Subcutaneous abdominal adipose tissue (tissue), 5 donors: Measurements from ENCODE around the gene SLC12A2.

Experiments
- H3K27ac ChIP-seq: one replicate; pipeline ENCODE4 v1.7.0; 2013; ENCODE audit warnings: low read depth, mild to moderate bottlenecking, inconsistent platforms, low read length, moderate library complexity
- H3K27me3 ChIP-seq, 5 donors: one replicate each; pipeline ENCODE4 v1.7.0; 2013; ENCODE audit warnings: low read length in 5 of 5, inconsistent platforms in 1 of 5; ENCODE audit not compliant: control insufficient read depth in 5 of 5, insufficient read depth in 4 of 5
- H3K36me3 ChIP-seq, 5 donors: one replicate each; pipeline ENCODE4 v1.7.0; 2013; ENCODE audit warnings: low read length in 5 of 5; ENCODE audit not compliant: control insufficient read depth in 5 of 5, insufficient read depth in 5 of 5
- H3K4me1 ChIP-seq, 5 donors: one replicate each; pipeline ENCODE4 v1.7.0; 2013; ENCODE audit warnings: low read length in 5 of 5, mild to moderate bottlenecking in 3 of 5, moderate library complexity in 1 of 5; ENCODE audit not compliant: control insufficient read depth in 5 of 5, insufficient read depth in 5 of 5
- H3K4me3 ChIP-seq, 5 donors: one replicate each; pipeline ENCODE4 v1.7.0; 2013; ENCODE audit warnings: low read length in 5 of 5, low read depth in 1 of 5
- H3K9ac ChIP-seq, 5 donors: one replicate each; pipeline ENCODE4 v1.7.0; 2013; ENCODE audit warnings: low read length in 5 of 5, mild to moderate bottlenecking in 4 of 5, moderate library complexity in 3 of 5
- H3K9me3 ChIP-seq, 5 donors: one replicate each; pipeline ENCODE4 v1.7.0; 2013; ENCODE audit warnings: low read length in 5 of 5; ENCODE audit not compliant: control insufficient read depth in 5 of 5
- donor health status: healthy.
- donor health status: healthy.
- donor health status: healthy.
- donor health status: healthy.
- donor health status: healthy.

The SLC12A2 gene

DNA sequence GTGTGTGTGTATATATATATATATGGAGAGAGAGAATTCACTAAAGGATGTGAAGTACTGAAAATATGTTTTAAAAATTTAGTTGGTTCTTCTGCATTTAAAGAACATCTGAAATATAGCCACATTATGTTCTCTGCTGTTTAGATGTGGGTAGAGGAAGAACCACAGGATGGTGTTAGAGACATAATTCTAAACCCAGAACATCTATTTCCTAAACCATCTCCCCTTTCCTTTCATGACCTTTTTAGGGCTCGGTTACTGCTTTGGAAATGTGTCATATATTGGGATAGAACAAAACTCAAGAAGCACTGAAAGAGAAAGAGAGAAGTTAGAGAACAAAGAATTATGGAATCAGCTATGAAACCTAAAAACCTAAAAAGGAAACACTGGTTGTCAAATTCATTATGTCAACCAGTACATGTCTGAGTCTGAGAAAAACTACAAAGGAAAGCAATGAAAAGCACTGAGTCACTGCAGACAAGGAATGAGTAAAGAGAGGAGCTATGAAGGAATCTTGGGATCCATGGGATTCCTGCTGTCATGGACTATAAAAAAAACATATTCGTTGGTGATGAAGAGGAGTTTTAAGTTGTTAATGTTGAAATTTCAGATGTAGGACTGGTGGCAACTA, 28.4 kb downstream of the SLC12A2 start:
- H3K27me3 ChIP-seq = no peaks in the 10 kb centered on the region
- H3K4me3 ChIP-seq = no peak overlapping the region
- no peak overlapping the region for H3K9ac ChIP-seq
- H3K9me3 ChIP-seq = no peaks in the 10 kb centered on the region
- no peaks in the 10 kb centered on the region for H3K4me1 ChIP-seq
- H3K36me3 ChIP-seq = peaks cover 9 to 15% (median 14%) of the 10 kb centered on the region in 5 donors
- H3K27ac ChIP-seq = no peak overlapping the region

DNA sequence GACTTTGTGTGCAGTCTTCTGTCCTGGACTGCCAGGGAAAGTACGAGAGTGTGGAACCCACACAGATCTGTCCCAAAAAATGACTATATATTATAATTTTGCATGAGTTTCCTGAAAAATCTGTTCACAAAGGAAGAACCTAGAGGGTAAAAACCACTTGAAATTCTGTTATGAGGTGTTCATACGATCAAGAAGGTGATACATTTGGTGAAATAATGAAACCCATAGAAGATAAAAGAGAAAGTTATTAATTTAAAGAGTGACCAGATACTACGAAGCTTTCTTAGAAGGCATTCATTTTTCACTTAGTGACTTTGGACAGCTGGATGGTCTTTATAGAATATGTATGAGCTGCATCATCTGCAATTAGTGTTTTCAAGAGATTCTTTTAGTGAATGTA, 32.9 kb downstream of the SLC12A2 start:
- peaks cover 13 to 22% (median 15%) of the 10 kb centered on the region in 5 donors for H3K36me3 ChIP-seq
- H3K9ac ChIP-seq = no peak overlapping the region
- H3K27ac ChIP-seq = no peak overlapping the region

DNA sequence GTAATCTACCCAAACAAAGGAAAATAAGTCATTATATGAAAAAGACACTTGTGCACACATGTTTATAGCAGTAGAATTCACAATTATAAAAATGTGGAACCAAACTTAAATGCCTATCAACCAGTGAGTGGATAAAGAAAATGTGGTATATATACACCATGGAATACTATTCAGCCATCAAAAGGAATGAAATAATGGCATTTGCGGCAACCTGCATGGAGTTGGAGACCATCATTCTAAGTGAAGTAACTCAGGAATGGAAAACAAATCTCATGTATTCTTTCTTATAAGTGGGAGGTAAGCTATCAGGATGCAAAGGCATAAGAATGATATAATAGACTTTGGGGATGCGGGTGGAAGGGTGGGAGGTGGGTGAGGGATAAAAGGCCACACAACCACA, 34.6 kb downstream of the SLC12A2 start:
- peaks cover 13 to 22% (median 15%) of the 10 kb centered on the region in 5 donors for H3K36me3 ChIP-seq
- no peak overlapping the region for H3K9ac ChIP-seq
- H3K4me3 ChIP-seq = no peak overlapping the region
- no peaks in the 10 kb centered on the region for H3K4me1 ChIP-seq
- H3K27ac ChIP-seq = no peak overlapping the region
- H3K9me3 ChIP-seq = no peaks in the 10 kb centered on the region
- no peaks in the 10 kb centered on the region for H3K27me3 ChIP-seq

More for the DNA sequence above, 32.9 kb downstream of the SLC12A2 start:
- Histone ChIP-seq H3K27me3 (no peaks in the 10 kb centered on the region), H3K4me3 (no peak overlapping the region), H3K9me3 (no peaks in the 10 kb centered on the region), H3K4me1 (no peaks in the 10 kb centered on the region)

DNA sequence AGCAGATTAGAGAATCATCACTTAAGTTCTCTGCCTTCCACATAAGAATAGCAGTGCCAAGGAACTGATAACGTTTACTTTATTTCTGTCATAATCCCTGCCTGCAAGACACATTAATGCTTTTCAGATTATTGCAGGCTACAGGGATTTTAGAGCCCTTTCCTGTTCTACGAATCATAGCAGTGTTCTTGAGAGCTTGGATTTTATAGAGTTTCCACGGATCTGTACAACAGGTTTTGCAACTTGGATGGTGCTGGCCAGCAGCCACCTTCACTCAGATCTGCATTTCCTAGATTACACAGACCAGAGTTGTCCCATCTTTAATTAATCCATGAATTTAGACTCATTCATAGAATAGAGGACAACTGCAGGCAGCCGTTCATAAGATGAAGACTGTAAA, 38.1 kb downstream of the SLC12A2 start:
- peaks cover 0 to 3% (median 0%) of the 10 kb centered on the region in 5 donors for H3K4me1 ChIP-seq
- H3K27me3 ChIP-seq = no peaks in the 10 kb centered on the region
- no peaks in the 10 kb centered on the region for H3K9me3 ChIP-seq
- H3K36me3 ChIP-seq = peaks cover 0 to 8% (median 4%) of the 10 kb centered on the region in 5 donors
- H3K9ac ChIP-seq = no peak overlapping the region
- no peak overlapping the region for H3K27ac ChIP-seq
- H3K4me3 ChIP-seq = no peak overlapping the region

DNA sequence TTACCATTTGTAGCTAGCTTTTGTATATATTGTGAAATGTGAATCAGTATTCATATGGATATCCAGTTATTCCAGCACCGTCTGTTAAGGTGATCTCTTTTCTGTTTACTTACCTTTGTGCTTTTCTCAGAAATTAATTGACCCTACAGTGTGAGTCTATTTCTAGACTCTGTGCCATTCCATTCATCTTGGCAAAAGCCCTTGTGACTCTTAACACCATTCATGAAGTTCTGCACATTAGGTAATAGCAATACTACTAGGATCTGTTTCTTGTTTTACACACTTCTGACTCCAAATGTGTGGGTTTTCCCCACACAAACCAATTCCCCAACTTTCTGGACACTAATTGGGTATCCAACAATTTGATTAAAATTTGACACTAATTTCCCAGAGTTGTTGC, 40.4 kb downstream of the SLC12A2 start:
- Histone ChIP-seq H3K27ac (no peak overlapping the region), H3K9me3 (no peaks in the 10 kb centered on the region), H3K36me3 (no peaks in the 10 kb centered on the region), H3K4me3 (no peak overlapping the region), H3K4me1 (peaks cover 0 to 3% (median 0%) of the 10 kb centered on the region in 5 donors), H3K9ac (no peak overlapping the region), H3K27me3 (no peaks in the 10 kb centered on the region)

DNA sequence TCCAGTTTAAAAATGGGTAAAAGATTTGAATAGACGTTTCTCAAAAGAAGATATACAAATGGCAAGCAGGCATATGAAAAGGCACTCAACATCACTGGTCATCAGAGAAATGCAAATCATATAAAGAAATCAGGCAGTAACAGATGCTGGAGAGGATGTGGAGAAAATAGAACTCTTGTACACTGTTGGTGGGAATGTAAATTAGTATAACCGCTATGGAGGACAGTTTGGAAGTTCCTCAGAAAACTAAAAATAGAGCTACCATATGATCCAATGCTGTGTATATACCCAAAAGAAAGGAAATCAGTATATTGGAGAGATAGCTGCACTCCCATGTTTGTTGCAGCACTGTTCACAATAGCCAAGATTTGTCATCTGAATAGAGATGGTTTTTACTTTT, 42.7 kb downstream of the SLC12A2 start:
- Histone ChIP-seq H3K27ac (no peak overlapping the region), H3K9me3 (no peaks in the 10 kb centered on the region), H3K36me3 (peaks cover 0 to 4% (median 3%) of the 10 kb centered on the region in 5 donors), H3K4me1 (peaks cover 0 to 3% (median 0%) of the 10 kb centered on the region in 5 donors), H3K4me3 (no peak overlapping the region), H3K9ac (no peak overlapping the region), H3K27me3 (no peaks in the 10 kb centered on the region)

DNA sequence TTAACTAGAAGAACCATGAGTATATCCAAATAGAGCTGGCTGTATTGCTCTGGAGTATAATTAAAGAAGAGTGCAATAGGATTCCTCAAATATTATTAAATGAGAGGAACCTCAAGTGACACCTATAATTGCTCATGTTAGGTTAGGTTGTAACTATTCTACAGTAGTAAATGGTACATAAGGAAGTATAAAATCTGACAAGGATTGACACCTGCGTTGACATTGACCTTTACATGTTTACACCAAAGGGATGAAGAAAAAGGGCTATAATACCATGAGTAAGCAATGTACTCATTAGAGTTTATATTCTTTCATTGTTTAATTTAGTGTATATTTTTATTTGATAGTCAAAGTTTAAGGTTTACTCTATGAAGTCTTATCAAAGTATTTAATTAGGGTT, 48.9 kb downstream of the SLC12A2 start:
- no peaks in the 10 kb centered on the region for H3K27me3 ChIP-seq
- H3K9ac ChIP-seq = no peak overlapping the region
- no peak overlapping the region for H3K27ac ChIP-seq
- no peak overlapping the region for H3K4me3 ChIP-seq
- H3K36me3 ChIP-seq = peaks cover 9 to 16% (median 12%) of the 10 kb centered on the region in 5 donors
- no peaks in the 10 kb centered on the region for H3K9me3 ChIP-seq
- no peaks in the 10 kb centered on the region for H3K4me1 ChIP-seq

DNA sequence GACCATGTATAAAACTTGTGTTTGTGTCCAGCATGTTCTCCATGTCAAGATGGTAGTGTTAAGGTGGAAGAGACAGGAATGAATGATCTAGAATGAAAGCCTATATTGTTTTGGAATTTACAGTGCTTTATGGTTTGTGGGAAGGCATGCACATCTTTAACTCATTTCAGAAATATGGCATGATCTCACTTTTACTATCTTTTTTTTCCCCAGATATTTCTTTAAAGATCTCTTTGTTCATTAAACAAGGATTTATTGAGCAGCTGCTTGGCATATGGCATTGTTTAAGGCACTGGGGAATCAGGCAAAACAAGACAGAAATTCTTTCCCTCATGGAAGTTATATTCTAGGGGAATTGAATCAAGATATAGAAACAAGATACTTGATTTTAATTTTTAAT, 51.7 kb downstream of the SLC12A2 start:
- Histone ChIP-seq H3K27me3 (no peaks in the 10 kb centered on the region), H3K9me3 (no peaks in the 10 kb centered on the region), H3K36me3 (peaks cover 11 to 22% (median 21%) of the 10 kb centered on the region in 5 donors), H3K4me3 (no peak overlapping the region), H3K27ac (no peak overlapping the region), H3K4me1 (no peaks in the 10 kb centered on the region), H3K9ac (no peak overlapping the region)

DNA sequence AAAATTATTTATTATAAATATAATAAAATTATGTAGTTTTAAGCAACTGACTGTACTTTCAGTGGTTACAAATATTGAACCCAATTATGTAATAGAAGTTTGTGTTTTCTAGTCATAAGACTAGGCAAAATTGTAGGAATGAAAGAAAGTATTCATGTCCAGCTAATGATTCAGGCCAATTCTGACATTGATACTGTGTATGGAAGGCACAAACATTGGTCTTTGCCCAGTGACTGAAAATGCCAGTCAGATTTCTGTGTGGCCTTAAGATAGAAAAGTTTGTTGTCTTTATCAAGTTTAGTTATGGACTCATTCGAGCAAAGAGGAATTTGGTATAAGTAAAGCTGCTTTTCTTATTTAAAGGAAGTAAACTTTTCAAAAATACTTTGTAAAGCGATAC, 60.3 kb downstream of the SLC12A2 start:
- H3K27ac ChIP-seq = no peak overlapping the region
- H3K9me3 ChIP-seq = no peaks in the 10 kb centered on the region
- no peaks in the 10 kb centered on the region for H3K27me3 ChIP-seq
- H3K4me1 ChIP-seq = no peaks in the 10 kb centered on the region
- peaks cover 0 to 5% (median 3%) of the 10 kb centered on the region in 5 donors for H3K36me3 ChIP-seq
- H3K4me3 ChIP-seq = no peak overlapping the region
- H3K9ac ChIP-seq = no peak overlapping the region

DNA sequence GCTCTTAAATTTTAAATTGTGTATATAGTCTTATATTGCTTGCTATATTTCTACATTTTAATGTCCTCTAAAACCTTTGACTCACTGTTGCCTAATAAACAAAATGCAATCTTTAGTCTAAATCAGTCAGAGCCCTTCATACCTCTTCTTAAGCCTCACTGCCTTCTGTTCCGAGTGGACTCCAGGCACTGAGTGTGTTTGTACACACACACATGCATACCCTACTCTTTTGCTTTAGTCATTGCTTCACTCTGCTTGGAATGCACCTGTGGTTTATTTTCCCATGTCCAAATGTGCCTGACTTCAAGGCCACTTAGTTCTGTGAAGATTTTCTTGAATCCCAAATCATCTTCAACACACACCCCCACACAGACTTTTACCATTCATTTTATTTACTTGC, 60.9 kb downstream of the SLC12A2 start:
- Histone ChIP-seq H3K4me3 (no peak overlapping the region), H3K4me1 (no peaks in the 10 kb centered on the region), H3K27me3 (no peaks in the 10 kb centered on the region), H3K9me3 (no peaks in the 10 kb centered on the region), H3K36me3 (peaks cover 0 to 8% (median 3%) of the 10 kb centered on the region in 5 donors), H3K27ac (no peak overlapping the region), H3K9ac (no peak overlapping the region)
